A549 (cell line): Measurements from ENCODE around the gene GMDS.

Source experiments
- CEBPB ChIP-seq, 2 experiments: fragments of >200 bp in 1 of 2; sonication (Bioruptor Twin) in 1 of 2; formaldehyde crosslinking in 1 of 2; IDR thresholded peaks; 2 replicates each; pipeline ENCODE4 v1.6.1; 2012 to 2016
- HDAC2 ChIP-seq: fragments of 200-600 bp; sonication (generic); IDR thresholded peaks from 2 replicates; pipeline ENCODE4 v1.6.1; 2016
- JUN ChIP-seq, 2 experiments: fragments of >200 bp; sonication (Bioruptor Twin); formaldehyde crosslinking; IDR thresholded peaks; 2 replicates in 1 of 2; 3 replicates in 1 of 2; pipeline ENCODE4 v1.6.1; 2016 to 2017
- JUNB ChIP-seq: fragments of >200 bp; sonication (Bioruptor Twin); formaldehyde crosslinking; IDR thresholded peaks from 2 replicates; pipeline ENCODE4 v1.6.1; 2016
- MAFK ChIP-seq: fragments of 450-650 bp; IDR thresholded peaks from 2 replicates; pipeline ENCODE4 v1.6.1; 2014; ENCODE audit not compliant: partially characterized antibody
- POLR2A ChIP-seq: IDR thresholded peaks from 2 replicates; pipeline ENCODE4 v1.6.1; 2012; ENCODE audit warnings: mild to moderate bottlenecking, low read length
- SMC3 ChIP-seq: fragments of >200 bp; sonication (Bioruptor Twin); formaldehyde crosslinking; IDR thresholded peaks from 3 replicates; pipeline ENCODE4 v1.6.1; 2018; ENCODE audit warnings: inconsistent platforms
- TF ChIP-seq, protein P1 (sequence below): fragments of >200 bp; sonication (Bioruptor Twin); formaldehyde crosslinking; IDR thresholded peaks from 3 replicates; pipeline ENCODE4 v1.5.1; 2016
- TF ChIP-seq, protein P2 (sequence below): fragments of 150-350 bp; IDR thresholded peaks from 2 replicates; pipeline ENCODE4 v1.6.1; 2014; ENCODE audit warnings: low read depth, mild to moderate bottlenecking, low read length

DNA sequence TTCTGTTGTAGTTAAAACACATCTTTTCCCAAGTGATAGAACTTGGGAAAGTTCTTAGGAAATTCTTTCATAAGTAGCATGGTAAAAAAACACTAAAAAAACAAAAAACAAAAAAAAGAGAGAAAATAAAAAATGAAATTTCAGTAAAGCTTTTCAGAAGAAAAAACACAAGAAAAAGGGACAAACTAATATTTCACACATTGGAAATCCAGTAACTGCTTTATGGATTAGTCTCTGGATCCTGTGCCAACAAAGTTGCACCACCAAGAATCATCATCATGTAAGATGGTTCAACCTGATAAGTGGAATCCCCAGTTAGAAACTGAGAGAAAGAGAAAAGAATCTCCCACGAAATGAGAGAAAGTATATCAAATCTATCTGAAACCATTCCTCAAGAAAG is 144.2 kb downstream of the GMDS start:
- TF ChIP-seq CEBPB (IDR thresholded peaks at IDR 0.05) (no peak), SMC3 (no peak), JUN (IDR thresholded peaks at IDR 0.05) (no peak), POLR2A (no peak), MAFK (no peak), JUNB (no peak), HDAC2 (no peak)
- TF ChIP-seq, protein P1, sequence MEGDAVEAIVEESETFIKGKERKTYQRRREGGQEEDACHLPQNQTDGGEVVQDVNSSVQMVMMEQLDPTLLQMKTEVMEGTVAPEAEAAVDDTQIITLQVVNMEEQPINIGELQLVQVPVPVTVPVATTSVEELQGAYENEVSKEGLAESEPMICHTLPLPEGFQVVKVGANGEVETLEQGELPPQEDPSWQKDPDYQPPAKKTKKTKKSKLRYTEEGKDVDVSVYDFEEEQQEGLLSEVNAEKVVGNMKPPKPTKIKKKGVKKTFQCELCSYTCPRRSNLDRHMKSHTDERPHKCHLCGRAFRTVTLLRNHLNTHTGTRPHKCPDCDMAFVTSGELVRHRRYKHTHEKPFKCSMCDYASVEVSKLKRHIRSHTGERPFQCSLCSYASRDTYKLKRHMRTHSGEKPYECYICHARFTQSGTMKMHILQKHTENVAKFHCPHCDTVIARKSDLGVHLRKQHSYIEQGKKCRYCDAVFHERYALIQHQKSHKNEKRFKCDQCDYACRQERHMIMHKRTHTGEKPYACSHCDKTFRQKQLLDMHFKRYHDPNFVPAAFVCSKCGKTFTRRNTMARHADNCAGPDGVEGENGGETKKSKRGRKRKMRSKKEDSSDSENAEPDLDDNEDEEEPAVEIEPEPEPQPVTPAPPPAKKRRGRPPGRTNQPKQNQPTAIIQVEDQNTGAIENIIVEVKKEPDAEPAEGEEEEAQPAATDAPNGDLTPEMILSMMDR: no peak
- TF ChIP-seq, protein P2, sequence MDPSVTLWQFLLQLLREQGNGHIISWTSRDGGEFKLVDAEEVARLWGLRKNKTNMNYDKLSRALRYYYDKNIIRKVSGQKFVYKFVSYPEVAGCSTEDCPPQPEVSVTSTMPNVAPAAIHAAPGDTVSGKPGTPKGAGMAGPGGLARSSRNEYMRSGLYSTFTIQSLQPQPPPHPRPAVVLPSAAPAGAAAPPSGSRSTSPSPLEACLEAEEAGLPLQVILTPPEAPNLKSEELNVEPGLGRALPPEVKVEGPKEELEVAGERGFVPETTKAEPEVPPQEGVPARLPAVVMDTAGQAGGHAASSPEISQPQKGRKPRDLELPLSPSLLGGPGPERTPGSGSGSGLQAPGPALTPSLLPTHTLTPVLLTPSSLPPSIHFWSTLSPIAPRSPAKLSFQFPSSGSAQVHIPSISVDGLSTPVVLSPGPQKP: no peak
